ENCODE data around the gene YJEFN3. TPM values are rescaled to one million over a fixed set of nuclear protein-coding genes. Genes with fewer than 3 reads are reported as not detected.

The YJEFN3 gene
- total RNA-seq (2013; cell fraction: nucleolus; rRNA removed) = 6.9 and 7.3 TPM in 2 replicates
- total RNA-seq (2014; rRNA removed) = 0.96 and 0.98 TPM in 2 replicates
- total RNA-seq (2014; rRNA removed; fragmentation: Illumina TruSeq; extraction: Trizol) = 1.2 and 1.4 TPM in 2 replicates
- total RNA-seq (2021) = 5.6 and 5.9 TPM in 2 replicates
- 1.0 TPM for polyA plus RNA-seq (2011; ENCODE audit: low read depth)
- 2.4 and 2.6 TPM in 2 replicates for polyA plus RNA-seq (2011; rRNA removed)
- polyA plus RNA-seq (2011; cell fraction: cytosol; rRNA removed) = 1.6 and 4.3 TPM in 2 replicates
- polyA plus RNA-seq (2011; cell fraction: nucleus; rRNA removed) = 37.2 and 59.5 TPM in 2 replicates
- polyA plus RNA-seq (2012) = 3.6 and 5.1 TPM in 2 replicates
- 4.6 and 5.2 TPM in 2 replicates for polyA plus RNA-seq (2014; fragmentation: Illumina TruSeq; extraction: Trizol)
- under 1 TPM; 0.05 to 0.08 TPM for polyA plus RNA-seq (2014; fragmentation: Nextera tagmentation; extraction: Ambion mirVana)
- 5.5 and 6.2 TPM in 2 replicates for polyA plus RNA-seq (2014; rRNA removed)
- 1 to 10 TPM; 6.3 to 6.9 TPM for polyA plus RNA-seq (2016; fragmentation: Nextera tagmentation; extraction: Ambion mirVana)
- polyA minus RNA-seq (2011; rRNA and poly(A)+ RNA removed) = 0.95 and 1.4 TPM in 2 replicates
- 1.2 and 1.4 TPM in 2 replicates for polyA minus RNA-seq (2011; cell fraction: cytosol; rRNA and poly(A)+ RNA removed)
- polyA minus RNA-seq (2011; cell fraction: nucleus; rRNA and poly(A)+ RNA removed) = 1.8 and 7.4 TPM in 2 replicates
- Bru-seq, nascent RNA = percentile 55 among the genes with signal in this experiment
- percentile 84 among the genes with signal in this experiment for BruChase-seq, experiment 1, labeled RNA remaining after a 6-hour chase
- BruChase-seq, experiment 2, labeled RNA remaining after a 2-hour chase = percentile 76 among the genes with signal in this experiment
- long read RNA-seq, experiment 1 = 0 reads
- long read RNA-seq, experiment 2 = 0 reads

GRCh38 chr19:19528721-19529490 lies at the start of gene YJEFN3:
Gene YJEFN3, plus strand, starts transcription at chr19:19528911. Its CDS starts 22 bp downstream, at chr19:19528933.
- BruUV-seq (replicated peaks) = no TSS peak
- Histone ChIP-seq H3K4me2 (ENCODE audit: control insufficient read depth, insufficient read depth) (no peak within 1 kb of the TSS), H3K9me3 (replicated peaks; ENCODE audit: control insufficient read depth, insufficient read depth, low read length) (no peaks in the 10 kb centered on the region), H3K9ac (ENCODE audit: control insufficient read depth, insufficient read depth, low read length) (no peak within 1 kb of the TSS), H3K4me3 (no peak within 1 kb of the TSS), H3K79me2 (ENCODE audit: control insufficient read depth, insufficient read depth, low read length) (peaks cover 13% of the 10 kb centered on the region), H3K27ac (ENCODE audit: control insufficient read depth, insufficient read depth) (no peak within 1 kb of the TSS), H3K36me3 (ENCODE audit: control insufficient read depth in 2 of 2, insufficient read depth in 2 of 2, low read length in 1 of 2) (peaks cover 7 to 23% of the 10 kb centered on the region in 2 experiments), H3K27me3 (replicated peaks in 1 of 2; ENCODE audit: control insufficient read depth in 2 of 2, insufficient read depth in 2 of 2, low read length in 1 of 2) (no peaks in the 10 kb centered on the region), H3K4me1 (ENCODE audit: control insufficient read depth, insufficient read depth, low read length) (peaks cover 29% of the 10 kb centered on the region), H2AFZ (ENCODE audit: control insufficient read depth, low read depth, low read length) (no peak within 1 kb of the TSS), H4K20me1 (ENCODE audit: control insufficient read depth, insufficient read depth) (no peaks in the 10 kb centered on the region)
- intact Hi-C loops (cut with micrococcal nuclease; ENCODE audit: unreplicated experiment) (no loop called here), in situ Hi-C loops (cut with MboI) (loop anchor here (5.0 to 25.0 kb wide), 7 partner anchors 113 to 1508 kb away; partner anchors contain the start of genes GMIP, ZNF66 and ZNF737)
- ChIA-PET SMC1A (ENCODE audit: uncharacterized antibody, unreplicated experiment) (no interaction called here), POLR2A (interaction anchor here (0.6 kb wide), 1 partner anchor 40 kb away, joined by 3 read pairs; no protein-coding TSS in a partner anchor), CTCF (interaction anchor here (0.9 kb wide), 1 partner anchor 430 kb away, joined by 4 read pairs; no protein-coding TSS in a partner anchor), RAD21 (ENCODE audit: unreplicated experiment) (interaction anchor here (0.6 to 1.2 kb wide), 3 partner anchors 38 to 218 kb away, joined by 3 to 4 read pairs (median 3); partner anchors contain the start of gene GMIP)
- DNase-seq (ENCODE audit: low read depth, low spot score) = no peak
- TF ChIP-seq USF2 (IDR thresholded peaks at IDR 0.05; ENCODE audit: borderline replicate concordance, low read depth, low read length) (no peak), NR2C2 (IDR thresholded peaks at IDR 0.05; ENCODE audit: borderline replicate concordance, control insufficient read depth, insufficient read length, low read depth) (no peak), ZZZ3 (IDR thresholded peaks at IDR 0.05; ENCODE audit: control insufficient read depth, insufficient read length, low read depth) (no peak), NRF1 (conservative IDR thresholded peaks at IDR 0.05; ENCODE audit: low read depth, low read length) (no peak), POLR2A (IDR thresholded peaks at IDR 0.05; ENCODE audit: low read depth, low read length) (0 out of 2 replicates have a peak, but pooled peaks have one; percentile 2), ZBTB33 (IDR thresholded peaks at IDR 0.05) (no peak)
- WGBS (ENCODE audit: insufficient coverage, insufficient replicate concordance, low lambda C conversion rate, missing lambda C conversion rate) = 95% methylated on average over 32 of the region's 50 CpGs
- no peak for ATAC-seq
- no peak for FAIRE-seq

All from GM12878 (cell line).